HEK293T (cell line): ENCODE measurements around the gene WDR11.

Experiments used
- CTBP1 ChIP-seq: fragments of 450-650 bp; IDR thresholded peaks from 2 replicates; pipeline ENCODE4 v1.6.1; 2016; ENCODE audit warnings: borderline replicate concordance
- FOXK2 ChIP-seq: fragments of 450-650 bp; IDR thresholded peaks from 2 replicates; pipeline ENCODE4 v1.6.1; 2016; ENCODE audit warnings: mild to moderate bottlenecking
- L3MBTL2 ChIP-seq: fragments of 450-650 bp; conservative IDR thresholded peaks from 2 replicates; pipeline ENCODE4 v1.6.1; 2016; ENCODE audit warnings: mild to moderate bottlenecking
- ZNF384 ChIP-seq: fragments of 450-650 bp; IDR thresholded peaks from 2 replicates; pipeline ENCODE4 v1.6.1; 2016
- TF ChIP-seq, protein P1 (sequence below): fragments of 450-650 bp; IDR thresholded peaks from 2 replicates; pipeline ENCODE4 v1.6.1; 2016

DNA sequence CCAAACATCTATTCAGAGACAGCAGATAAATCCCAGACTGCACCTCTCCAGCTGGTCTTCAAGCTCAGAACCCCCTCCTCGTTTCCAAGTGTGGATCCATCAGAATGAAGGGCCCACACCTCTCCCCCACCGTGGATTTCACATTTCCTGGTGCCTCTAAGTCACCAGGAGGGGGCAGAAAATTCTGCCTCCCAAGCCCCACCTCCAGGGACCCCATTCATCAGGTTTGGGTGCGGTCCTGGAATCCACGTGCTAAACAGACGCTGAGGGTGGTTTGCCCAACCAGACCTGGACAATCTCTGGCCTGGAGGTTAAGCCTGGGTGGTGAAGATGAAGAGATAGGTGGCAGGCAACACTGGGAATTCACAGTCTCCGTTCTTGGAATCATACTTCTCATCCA, 92.4 kb downstream of the WDR11 start:
- TF ChIP-seq CTBP1 = no peak
- no peak for TF ChIP-seq L3MBTL2
- TF ChIP-seq, protein P1, sequence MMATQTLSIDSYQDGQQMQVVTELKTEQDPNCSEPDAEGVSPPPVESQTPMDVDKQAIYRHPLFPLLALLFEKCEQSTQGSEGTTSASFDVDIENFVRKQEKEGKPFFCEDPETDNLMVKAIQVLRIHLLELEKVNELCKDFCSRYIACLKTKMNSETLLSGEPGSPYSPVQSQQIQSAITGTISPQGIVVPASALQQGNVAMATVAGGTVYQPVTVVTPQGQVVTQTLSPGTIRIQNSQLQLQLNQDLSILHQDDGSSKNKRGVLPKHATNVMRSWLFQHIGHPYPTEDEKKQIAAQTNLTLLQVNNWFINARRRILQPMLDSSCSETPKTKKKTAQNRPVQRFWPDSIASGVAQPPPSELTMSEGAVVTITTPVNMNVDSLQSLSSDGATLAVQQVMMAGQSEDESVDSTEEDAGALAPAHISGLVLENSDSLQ = no peak
- TF ChIP-seq ZNF384 = no peak
- TF ChIP-seq FOXK2 = no peak
